ENCODE results near the gene SLCO3A1.

Gene SLCO3A1

GRCh38 chr15:92076541-92076940 lies 223.0 kb downstream of the SLCO3A1 start:
- no peak for DNase-seq

DNA sequence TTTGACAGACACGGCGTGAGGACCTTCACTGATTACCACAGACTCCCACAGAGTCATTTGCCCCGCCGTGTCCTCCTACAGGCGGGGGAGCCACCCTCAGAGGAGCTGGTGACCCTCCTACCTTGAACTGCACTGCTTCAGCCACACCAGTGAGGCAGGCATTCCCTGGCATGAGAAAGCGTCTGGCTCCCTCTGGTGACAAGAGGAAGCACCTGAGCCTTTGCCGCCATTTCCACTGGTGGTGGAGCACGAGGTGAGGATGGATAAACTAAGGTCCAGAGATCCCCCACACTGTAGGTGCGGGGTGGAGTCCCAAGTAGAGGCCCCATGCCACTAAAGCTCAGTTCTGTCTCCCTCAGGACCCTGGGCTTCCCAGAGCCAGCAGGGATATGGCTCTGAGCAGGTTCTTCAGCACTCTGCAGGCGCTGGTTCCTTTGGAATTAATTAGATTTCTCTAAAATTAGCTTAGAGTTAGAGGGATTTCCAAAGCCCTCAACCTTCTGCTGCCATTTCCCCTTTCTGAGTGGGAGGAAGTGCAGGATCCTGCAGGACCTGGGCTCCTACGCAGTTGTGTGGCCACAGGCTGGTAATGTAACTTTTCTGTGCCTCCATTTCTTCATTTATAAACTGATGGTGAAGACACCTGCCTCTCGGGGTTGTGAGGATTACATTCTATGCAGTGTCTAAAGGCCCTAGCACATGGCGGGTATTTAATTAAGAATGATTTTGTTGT lies 224.0 kb downstream of the SLCO3A1 start:
- DNase-seq, result peak; percentile 48

DNA sequence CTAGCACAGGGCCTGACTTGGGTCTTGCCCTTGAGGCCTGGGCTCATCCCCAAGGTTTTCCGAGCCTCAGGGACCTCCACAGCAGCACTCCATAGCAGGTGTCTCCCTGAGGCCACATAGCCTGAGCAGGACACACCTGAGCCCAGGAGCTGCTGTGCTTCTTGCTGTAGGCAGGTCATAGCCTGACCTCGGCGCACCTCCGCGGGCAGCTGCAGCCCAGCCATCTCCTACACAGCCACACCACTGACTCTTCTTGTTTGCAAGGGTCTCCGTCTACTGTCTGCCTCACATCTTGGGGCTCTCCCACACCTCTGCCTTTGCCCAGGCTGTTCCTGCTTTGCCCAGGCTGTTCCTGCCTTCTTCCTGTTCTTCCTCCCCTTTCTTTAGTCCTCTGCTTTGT lies 224.8 kb downstream of the SLCO3A1 start:
- DNase-seq, result no peak

GRCh38 chr15:92079047-92079446 lies 225.5 kb downstream of the SLCO3A1 start:
- no peak for DNase-seq

- DNase-seq, result no peak
Observed at GRCh38 chr15:92079647-92080255, 226.2 kb downstream of the SLCO3A1 start.

DNA sequence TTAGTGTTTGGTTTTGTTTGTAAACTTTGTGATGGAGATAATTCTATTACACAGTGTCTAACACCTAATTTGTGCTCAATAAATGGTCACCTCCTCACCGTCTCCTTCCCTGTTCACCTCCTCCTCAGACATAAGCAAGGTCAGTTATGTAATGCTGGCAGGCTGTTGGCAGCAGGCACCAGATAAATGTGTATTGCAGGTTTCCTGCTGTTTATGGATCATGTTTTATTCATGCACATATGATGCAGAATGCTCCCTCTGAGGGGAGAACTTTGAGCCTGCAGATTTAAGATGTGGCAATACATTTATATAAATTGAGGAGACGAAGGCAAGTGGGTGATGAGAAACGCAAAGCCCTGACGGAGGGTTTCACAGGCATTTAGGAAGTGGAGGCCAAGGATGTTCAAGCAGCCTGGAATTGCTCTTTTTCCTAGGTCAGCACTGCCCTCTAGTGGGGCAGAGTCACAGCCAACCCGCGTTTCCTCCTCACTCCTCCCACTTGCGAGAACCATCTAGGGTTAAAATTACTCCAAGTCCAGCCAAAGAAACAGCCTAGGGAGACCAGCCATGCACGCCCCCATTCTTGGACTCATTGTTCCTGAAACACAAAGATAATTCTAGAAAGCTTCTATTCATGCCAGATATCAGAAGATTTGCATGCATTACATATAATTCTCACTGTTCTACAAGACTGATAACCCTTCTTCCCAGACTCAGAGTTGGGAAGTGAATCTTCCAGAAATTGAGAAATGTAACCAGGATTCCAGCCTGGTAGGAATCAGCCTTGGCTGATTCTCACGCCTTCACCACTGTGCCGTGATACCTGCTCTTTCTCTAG lies 228.7 kb downstream of the SLCO3A1 start:
- DNase-seq, result peak; percentile 27

- DNase-seq, result no peak
Observed at GRCh38 chr15:92083190-92083589, 229.7 kb downstream of the SLCO3A1 start.

- no peak for DNase-seq
Observed at GRCh38 chr15:92087211-92087610, 233.7 kb downstream of the SLCO3A1 start.

DNA sequence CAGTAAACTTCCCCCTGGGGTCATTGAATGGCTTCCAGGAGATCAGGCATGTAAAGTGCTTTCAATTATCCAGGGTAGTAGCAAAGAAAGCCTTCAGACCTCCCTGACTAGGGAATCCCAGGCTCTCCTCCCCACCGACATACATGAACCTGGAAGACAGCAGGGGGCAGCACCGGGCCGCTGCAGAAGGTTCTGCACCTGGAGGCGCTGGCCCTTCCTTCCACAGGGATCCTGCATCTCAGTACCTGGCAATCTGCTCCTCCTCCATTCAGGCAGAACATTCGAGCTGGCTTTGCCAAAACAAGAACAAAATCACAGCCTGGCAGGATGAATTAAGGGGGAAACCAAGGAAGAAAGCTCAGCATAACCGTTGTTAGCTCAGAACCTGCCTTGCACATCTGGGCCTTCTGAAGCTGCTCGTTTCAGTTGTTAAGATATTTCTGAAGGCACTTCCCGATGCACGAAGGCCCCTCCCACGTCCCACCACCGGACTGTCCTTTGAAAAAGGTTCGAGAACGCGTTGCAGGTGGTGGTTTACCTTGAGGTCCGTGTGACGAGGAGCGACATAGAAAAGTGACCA lies 237.7 kb downstream of the SLCO3A1 start:
- DNase-seq, result no peak

GRCh38 chr15:92092289-92093105 lies 239.0 kb downstream of the SLCO3A1 start:
- DNase-seq, result no peak

- no peak for DNase-seq
Observed at GRCh38 chr15:92095693-92096092, 242.2 kb downstream of the SLCO3A1 start.

DNA sequence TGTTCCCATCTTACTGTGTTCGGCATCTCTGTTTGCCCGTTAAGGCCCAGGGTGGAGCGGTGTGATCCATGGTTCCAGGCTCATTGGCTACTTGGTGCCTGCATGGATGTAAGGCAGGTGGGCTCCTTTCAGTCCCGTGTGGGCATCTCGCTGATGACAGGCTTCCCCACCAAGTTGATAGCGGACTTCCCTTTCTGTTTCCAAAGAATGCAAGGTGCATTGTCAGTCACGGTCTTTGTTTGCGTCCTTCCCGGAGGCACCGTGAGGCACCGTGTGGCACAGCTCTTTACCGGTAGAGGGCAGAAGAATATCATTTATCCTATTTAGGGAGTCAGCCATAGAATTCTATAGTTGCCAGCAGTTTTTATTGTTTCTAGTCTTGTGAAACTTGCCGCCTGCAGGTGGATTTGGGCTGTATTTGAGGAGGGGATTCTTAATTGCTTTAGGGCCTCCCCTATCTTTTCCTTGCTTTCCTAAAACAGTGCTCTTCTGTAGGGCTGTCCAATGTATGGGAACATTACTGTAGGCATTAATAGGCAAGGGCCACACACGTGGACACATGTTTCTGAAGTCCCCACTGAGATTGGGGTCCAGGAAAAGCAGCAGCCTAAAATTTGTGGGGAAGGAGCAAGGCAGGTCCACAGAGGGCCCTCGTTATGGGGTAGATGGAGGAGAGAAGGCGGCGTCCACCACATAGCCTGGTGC lies 244.1 kb downstream of the SLCO3A1 start:
- DNase-seq, result no peak

- no peak for DNase-seq
Observed at GRCh38 chr15:92098869-92099268, 245.4 kb downstream of the SLCO3A1 start.

- DNase-seq, result no peak
Observed at GRCh38 chr15:92100301-92100700, 246.8 kb downstream of the SLCO3A1 start.

DNA sequence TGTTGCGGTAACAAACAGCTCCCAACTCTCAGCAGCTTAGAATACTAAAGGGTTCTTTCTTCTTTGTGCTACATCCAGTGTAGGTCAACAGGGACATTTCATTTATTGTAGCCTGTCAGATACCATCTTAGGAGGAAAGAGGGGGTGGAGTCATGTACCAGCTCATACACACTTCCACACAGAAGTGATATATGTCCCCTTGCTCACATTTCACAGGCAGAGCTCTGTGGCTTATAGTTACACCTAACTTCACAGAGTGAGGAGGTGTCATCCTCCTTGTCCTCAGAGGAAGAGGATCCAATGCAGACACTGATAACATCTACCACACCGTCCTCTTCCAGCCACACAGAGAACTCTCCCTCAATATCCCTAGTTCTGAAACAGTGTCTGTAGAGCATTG lies 247.2 kb downstream of the SLCO3A1 start:
- no peak for DNase-seq

- no peak for DNase-seq
Observed at GRCh38 chr15:92101708-92102394, 248.3 kb downstream of the SLCO3A1 start.

GRCh38 chr15:92102395-92102755 lies 248.9 kb downstream of the SLCO3A1 start:
- no peak for DNase-seq

GRCh38 chr15:92104072-92104471 lies 250.6 kb downstream of the SLCO3A1 start:
- DNase-seq, result no peak

GRCh38 chr15:92105611-92106010 lies 252.1 kb downstream of the SLCO3A1 start:
- no peak for DNase-seq

- DNase-seq, result no peak
Observed at GRCh38 chr15:92107510-92107909, 254.0 kb downstream of the SLCO3A1 start.

- DNase-seq, result no peak
Observed at GRCh38 chr15:92109191-92109873, 255.8 kb downstream of the SLCO3A1 start.
